Measurements from ENCODE around the gene TRDMT1. TPM values are rescaled to one million over a fixed set of nuclear protein-coding genes. Genes with fewer than 3 reads are reported as not detected.

The TRDMT1 gene
- total RNA-seq, 4 donors from 2014 or later = 3.7 to 9.7 (median 7.9) TPM

DNA sequence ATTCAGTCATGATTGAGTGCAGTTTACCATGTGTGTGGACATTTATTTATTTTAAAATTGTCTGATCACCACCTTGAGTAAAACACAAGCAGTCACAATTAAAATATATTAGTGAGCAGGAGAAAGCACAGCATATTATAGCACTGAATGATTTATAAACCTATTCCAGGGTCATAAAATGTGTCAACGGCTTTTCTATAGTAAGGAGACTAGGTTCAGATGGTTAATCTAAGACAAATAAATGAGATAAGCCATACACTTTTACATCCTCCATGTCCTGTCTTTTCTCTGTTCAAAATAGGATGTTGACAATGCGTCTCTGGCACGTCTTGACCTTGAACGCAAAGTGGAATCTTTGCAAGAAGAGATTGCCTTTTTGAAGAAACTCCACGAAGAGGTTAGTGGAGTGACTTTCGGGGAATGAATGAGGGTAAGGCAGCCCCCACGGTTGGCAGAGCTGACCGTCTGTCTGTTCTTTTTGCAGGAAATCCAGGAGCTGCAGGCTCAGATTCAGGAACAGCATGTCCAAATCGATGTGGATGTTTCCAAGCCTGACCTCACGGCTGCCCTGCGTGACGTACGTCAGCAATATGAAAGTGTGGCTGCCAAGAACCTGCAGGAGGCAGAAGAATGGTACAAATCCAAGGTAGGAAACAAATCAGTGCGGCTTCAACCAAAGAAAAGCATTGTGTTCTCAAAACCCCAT is 32.0 kb upstream of the TRDMT1 start:
- H3K4me1 ChIP-seq = peaks cover 6 to 66% (median 45%) of the 10 kb centered on the region in 4 donors
- H3K4me3 ChIP-seq = peak overlapping the region in 1 of 4 donors; percentile 59
- DNase-seq = peak; percentile 44
- peaks cover 5% of the 10 kb centered on the region for H3K27me3 ChIP-seq
- in situ Hi-C loops (cut with MboI; ENCODE audit: low pct_ligation_motif_present in 1 of 4, low pct_unique_long_range_greater_than_20kb in 1 of 4, low sequenced_read_pairs in 3 of 4) = no loop called here
- 34 to 47% methylated on average over 7 to 14 of the region's 14 CpGs for WGBS, 2 donors (ENCODE audit: low coverage in 1 of 2)
- intact Hi-C loops (cut with DNase I; ENCODE audit: low total_unique reads) = no loop called here
- H3K36me3 ChIP-seq = peaks cover 0 to 55% (median 15%) of the 10 kb centered on the region in 4 donors
- H3K9me3 ChIP-seq = no peaks in the 10 kb centered on the region
- H3K27ac ChIP-seq = peak overlapping the region; percentile 57 to 98 (median 94)
- TF ChIP-seq POLR2AphosphoS5 (IDR thresholded peaks at IDR 0.05) = peak in 2 of 3 donors; percentile 31 to 37
- no peak for TF ChIP-seq EP300 (IDR thresholded peaks at IDR 0.05; ENCODE audit: low read depth)
- no peak for TF ChIP-seq POLR2A (IDR thresholded peaks at IDR 0.05)
- TF ChIP-seq, protein P1, sequence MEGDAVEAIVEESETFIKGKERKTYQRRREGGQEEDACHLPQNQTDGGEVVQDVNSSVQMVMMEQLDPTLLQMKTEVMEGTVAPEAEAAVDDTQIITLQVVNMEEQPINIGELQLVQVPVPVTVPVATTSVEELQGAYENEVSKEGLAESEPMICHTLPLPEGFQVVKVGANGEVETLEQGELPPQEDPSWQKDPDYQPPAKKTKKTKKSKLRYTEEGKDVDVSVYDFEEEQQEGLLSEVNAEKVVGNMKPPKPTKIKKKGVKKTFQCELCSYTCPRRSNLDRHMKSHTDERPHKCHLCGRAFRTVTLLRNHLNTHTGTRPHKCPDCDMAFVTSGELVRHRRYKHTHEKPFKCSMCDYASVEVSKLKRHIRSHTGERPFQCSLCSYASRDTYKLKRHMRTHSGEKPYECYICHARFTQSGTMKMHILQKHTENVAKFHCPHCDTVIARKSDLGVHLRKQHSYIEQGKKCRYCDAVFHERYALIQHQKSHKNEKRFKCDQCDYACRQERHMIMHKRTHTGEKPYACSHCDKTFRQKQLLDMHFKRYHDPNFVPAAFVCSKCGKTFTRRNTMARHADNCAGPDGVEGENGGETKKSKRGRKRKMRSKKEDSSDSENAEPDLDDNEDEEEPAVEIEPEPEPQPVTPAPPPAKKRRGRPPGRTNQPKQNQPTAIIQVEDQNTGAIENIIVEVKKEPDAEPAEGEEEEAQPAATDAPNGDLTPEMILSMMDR (IDR thresholded peaks at IDR 0.05) = no peak

DNA sequence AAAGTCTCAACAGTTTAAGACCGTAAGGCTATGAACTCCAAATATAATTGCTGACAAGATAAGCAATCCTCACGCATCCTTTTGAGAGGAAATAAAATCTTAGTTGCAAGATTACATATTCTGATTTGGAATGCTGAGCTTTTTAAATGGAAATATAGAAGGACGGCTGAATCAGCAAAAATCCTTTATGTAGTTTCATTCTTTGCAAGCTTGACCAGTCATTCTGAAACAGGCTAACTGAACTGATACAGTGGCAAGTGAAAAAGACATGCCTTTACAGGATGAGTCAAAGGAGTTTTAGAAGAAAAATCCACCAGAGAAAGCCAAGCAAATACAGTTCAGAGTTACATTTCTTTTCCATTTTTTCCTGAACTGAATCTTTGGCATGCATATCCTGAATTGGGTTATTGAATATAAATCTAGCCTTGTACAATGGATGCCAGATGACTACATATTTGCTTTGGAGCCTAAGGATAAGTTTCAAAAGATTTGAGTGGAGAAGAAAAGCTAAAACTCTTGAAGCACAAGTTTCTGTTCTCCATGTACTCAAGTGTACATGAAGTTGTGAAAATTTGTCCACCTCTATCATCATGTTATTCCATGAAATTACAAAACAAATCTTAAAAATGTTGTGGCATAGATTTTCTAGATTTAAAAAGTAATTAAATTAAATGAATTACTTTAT is 30.9 kb upstream of the TRDMT1 start:
- intact Hi-C loops (cut with DNase I; ENCODE audit: low total_unique reads) = no loop called here
- in situ Hi-C loops (cut with MboI; ENCODE audit: low pct_ligation_motif_present in 1 of 4, low pct_unique_long_range_greater_than_20kb in 1 of 4, low sequenced_read_pairs in 3 of 4) = no loop called here
- Histone ChIP-seq H3K4me1 (peaks cover 6 to 71% (median 44%) of the 10 kb centered on the region in 4 donors), H3K27ac (peak overlapping the region; percentile 92 to 99 (median 96)), H3K36me3 (peaks cover 0 to 49% (median 15%) of the 10 kb centered on the region in 4 donors), H3K27me3 (peaks cover 15% of the 10 kb centered on the region), H3K4me3 (peak overlapping the region in 1 of 4 donors; percentile 59), H3K9me3 (no peaks in the 10 kb centered on the region)
- WGBS, 2 donors (ENCODE audit: low coverage in 1 of 2) = 23 to 42% methylated on average over 3 of the region's 3 CpGs
- TF ChIP-seq POLR2AphosphoS5 (IDR thresholded peaks at IDR 0.05) = no peak
- TF ChIP-seq POLR2A (IDR thresholded peaks at IDR 0.05) = no peak
- TF ChIP-seq, protein P1 (IDR thresholded peaks at IDR 0.05) = no peak
- no peak for TF ChIP-seq EP300 (IDR thresholded peaks at IDR 0.05; ENCODE audit: low read depth)
- no peak for DNase-seq

DNA sequence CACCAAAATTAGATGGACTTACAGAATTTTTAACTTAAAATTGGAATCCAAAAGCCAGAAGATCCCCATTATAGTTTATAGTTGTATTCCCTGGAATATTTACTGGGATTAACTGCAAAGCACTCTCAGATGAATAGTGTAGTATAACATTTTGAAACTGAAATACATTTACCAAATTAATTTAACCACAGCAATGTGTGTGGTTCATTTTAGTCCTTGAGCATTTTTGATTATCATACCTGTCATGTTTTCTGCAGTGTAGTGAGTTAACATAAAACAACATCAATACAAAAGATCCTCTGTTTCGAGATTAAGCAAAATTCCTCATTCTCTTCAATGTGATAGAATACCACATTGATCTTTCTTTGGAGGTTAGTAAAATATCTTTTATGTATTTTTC is 30.3 kb upstream of the TRDMT1 start:
- DNase-seq = no peak
- H3K4me1 ChIP-seq = peaks cover 10 to 77% (median 44%) of the 10 kb centered on the region in 4 donors
- intact Hi-C loops (cut with DNase I; ENCODE audit: low total_unique reads) (no loop called here), in situ Hi-C loops (cut with MboI; ENCODE audit: low pct_ligation_motif_present in 1 of 4, low pct_unique_long_range_greater_than_20kb in 1 of 4, low sequenced_read_pairs in 3 of 4) (no loop called here)
- H3K27ac ChIP-seq = peak overlapping the region; percentile 92 to 99 (median 96)
- peaks cover 20% of the 10 kb centered on the region for H3K27me3 ChIP-seq
- TF ChIP-seq POLR2A (IDR thresholded peaks at IDR 0.05) = no peak
- TF ChIP-seq EP300 (IDR thresholded peaks at IDR 0.05; ENCODE audit: low read depth) = no peak
- TF ChIP-seq, protein P1 (IDR thresholded peaks at IDR 0.05) = no peak
- TF ChIP-seq POLR2AphosphoS5 (IDR thresholded peaks at IDR 0.05) = no peak
- peaks cover 0 to 43% (median 15%) of the 10 kb centered on the region in 4 donors for H3K36me3 ChIP-seq
- no peaks in the 10 kb centered on the region for H3K9me3 ChIP-seq
- H3K4me3 ChIP-seq = peak overlapping the region in 2 of 4 donors; percentile 59 to 69
- WGBS, 2 donors (ENCODE audit: low coverage in 1 of 2) = 57 to 64% methylated on average over 1 of the region's 1 CpG

All from transverse colon (tissue), 4 donors.